ENCODE results near the gene GPC6. TPM values are rescaled to one million over a fixed set of nuclear protein-coding genes. Genes with fewer than 3 reads are reported as not detected.

GPC6 gene
- polyA plus RNA-seq, 4 donors = 0.22 to 45.0 (median 1.4) TPM

DNA sequence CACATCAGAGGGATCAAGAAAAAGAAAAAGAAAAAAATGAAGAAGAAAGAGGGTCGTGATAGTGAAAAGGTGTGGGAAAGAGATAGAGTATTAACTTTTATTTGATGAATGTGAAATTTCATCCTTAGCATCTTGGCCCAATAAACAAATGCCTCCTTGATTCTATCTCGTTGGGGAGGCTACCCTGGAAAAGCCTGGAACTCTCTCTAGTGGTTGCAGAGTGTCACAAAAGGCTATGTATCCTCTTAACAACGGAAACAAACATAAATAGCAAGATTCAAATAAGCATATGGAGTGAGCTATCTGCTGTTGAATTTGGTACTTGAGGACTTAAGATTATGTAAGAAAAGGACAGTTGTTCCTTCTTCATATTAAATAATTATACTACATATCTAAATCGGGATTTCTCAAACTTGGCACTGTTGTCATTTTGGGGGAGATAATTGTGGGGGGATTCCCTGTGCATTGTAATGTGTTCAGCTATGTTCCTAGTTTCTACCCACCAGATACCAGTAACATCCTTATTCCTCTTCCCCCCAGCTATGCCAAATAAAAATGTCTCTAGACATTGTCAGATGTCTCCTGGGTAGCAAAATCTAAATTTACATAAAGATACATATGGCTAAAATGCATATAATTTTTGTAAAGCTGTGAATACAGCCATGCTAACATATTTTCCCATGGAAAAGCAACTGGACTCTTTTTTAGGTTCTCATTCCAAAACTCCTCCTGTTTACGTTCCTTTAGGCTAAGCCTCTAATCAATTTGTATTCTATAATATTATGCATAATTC lies 695.7 kb downstream of the GPC6 start:
- DNase-seq (no peak), FAIRE-seq (no peak)
- Histone ChIP-seq H3K9me3 (ENCODE audit: control insufficient read depth in 2 of 2, insufficient read depth in 1 of 2, low read depth in 1 of 2, low read length in 1 of 2) (peaks cover 0 to 10% of the 10 kb centered on the region in 2 donors), H3K27me3 (ENCODE audit: control insufficient read depth in 3 of 3, insufficient read depth in 3 of 3, low read length in 3 of 3) (no peaks in the 10 kb centered on the region), H3K4me3 (ENCODE audit: low read depth in 1 of 3, low read length in 3 of 3) (no peak overlapping the region), H3K4me1 (ENCODE audit: control insufficient read depth in 3 of 3, insufficient read depth in 2 of 3, low read depth in 1 of 3, low read length in 2 of 3) (no peaks in the 10 kb centered on the region), H3K27ac (ENCODE audit: low read depth in 1 of 3, low read length in 2 of 3) (no peak overlapping the region), H3K36me3 (ENCODE audit: control insufficient read depth in 3 of 3, insufficient read depth in 2 of 3, low read depth in 1 of 3, low read length in 3 of 3) (no peaks in the 10 kb centered on the region)
- 65 to 68% (median 66%) methylated on average over 5 of the region's 5 CpGs for WGBS, 3 donors

DNA sequence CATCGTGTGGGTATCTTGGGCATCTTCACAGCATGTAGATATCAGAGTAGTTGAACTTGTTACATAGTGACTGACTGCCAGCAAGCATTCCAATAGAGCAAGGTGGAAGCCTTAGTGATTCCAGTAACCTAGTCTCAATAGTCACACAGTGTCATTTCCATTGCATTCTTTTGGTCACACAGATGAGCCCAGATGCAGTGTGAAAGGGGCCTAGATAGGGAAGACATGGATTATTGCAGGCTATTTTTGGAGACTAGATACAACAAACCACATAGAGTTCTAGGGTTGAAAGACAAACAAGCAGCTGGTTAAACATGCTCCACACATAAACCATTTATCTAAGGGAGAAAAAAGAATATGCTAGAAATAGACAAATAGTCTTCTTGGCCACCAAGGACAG lies 699.4 kb downstream of the GPC6 start:
- 52 to 88% (median 75%) methylated on average over 1 of the region's 1 CpG for WGBS, 3 donors
- peaks cover 0 to 8% of the 10 kb centered on the region in 2 donors for H3K9me3 ChIP-seq (ENCODE audit: control insufficient read depth in 2 of 2, insufficient read depth in 1 of 2, low read depth in 1 of 2, low read length in 1 of 2)
- no peak overlapping the region for H3K27ac ChIP-seq (ENCODE audit: low read depth in 1 of 3, low read length in 2 of 3)
- H3K4me3 ChIP-seq (ENCODE audit: low read depth in 1 of 3, low read length in 3 of 3) = no peak overlapping the region
- DNase-seq (no peak), FAIRE-seq (no peak)
- H3K36me3 ChIP-seq (ENCODE audit: control insufficient read depth in 3 of 3, insufficient read depth in 2 of 3, low read depth in 1 of 3, low read length in 3 of 3) = no peaks in the 10 kb centered on the region
- H3K4me1 ChIP-seq (ENCODE audit: control insufficient read depth in 3 of 3, insufficient read depth in 2 of 3, low read depth in 1 of 3, low read length in 2 of 3) = no peaks in the 10 kb centered on the region
- H3K27me3 ChIP-seq (ENCODE audit: control insufficient read depth in 3 of 3, insufficient read depth in 3 of 3, low read length in 3 of 3) = no peaks in the 10 kb centered on the region

DNA sequence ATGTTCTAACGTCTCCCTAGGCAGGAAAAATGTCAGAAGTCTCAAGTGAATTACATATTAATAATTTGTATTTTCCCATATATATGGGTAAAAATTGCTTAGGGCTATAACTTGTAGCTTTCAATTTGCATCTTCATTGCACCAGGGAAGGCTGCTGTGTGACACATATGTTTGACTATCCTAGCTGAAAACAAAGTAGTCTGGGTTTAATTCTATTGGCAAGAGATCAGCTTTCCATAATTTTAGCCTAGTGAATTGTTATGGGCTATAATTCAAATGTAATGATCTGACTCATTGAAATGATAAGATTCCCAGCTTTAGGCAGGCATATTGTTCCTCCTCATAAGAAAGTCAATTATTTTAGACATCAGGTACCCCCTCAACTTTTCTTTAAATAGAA lies 699.8 kb downstream of the GPC6 start:
- no peaks in the 10 kb centered on the region for H3K27me3 ChIP-seq (ENCODE audit: control insufficient read depth in 3 of 3, insufficient read depth in 3 of 3, low read length in 3 of 3)
- H3K9me3 ChIP-seq (ENCODE audit: control insufficient read depth in 2 of 2, insufficient read depth in 1 of 2, low read depth in 1 of 2, low read length in 1 of 2) = peaks cover 0 to 3% of the 10 kb centered on the region in 2 donors
- H3K4me3 ChIP-seq (ENCODE audit: low read depth in 1 of 3, low read length in 3 of 3) = no peak overlapping the region
- FAIRE-seq (no peak), DNase-seq (no peak)
- H3K4me1 ChIP-seq (ENCODE audit: control insufficient read depth in 3 of 3, insufficient read depth in 2 of 3, low read depth in 1 of 3, low read length in 2 of 3) = no peaks in the 10 kb centered on the region
- WGBS, 3 donors = 56 to 74% (median 57%) methylated on average over 1 of the region's 1 CpG
- H3K36me3 ChIP-seq (ENCODE audit: control insufficient read depth in 3 of 3, insufficient read depth in 2 of 3, low read depth in 1 of 3, low read length in 3 of 3) = no peaks in the 10 kb centered on the region
- no peak overlapping the region for H3K27ac ChIP-seq (ENCODE audit: low read depth in 1 of 3, low read length in 2 of 3)

DNA sequence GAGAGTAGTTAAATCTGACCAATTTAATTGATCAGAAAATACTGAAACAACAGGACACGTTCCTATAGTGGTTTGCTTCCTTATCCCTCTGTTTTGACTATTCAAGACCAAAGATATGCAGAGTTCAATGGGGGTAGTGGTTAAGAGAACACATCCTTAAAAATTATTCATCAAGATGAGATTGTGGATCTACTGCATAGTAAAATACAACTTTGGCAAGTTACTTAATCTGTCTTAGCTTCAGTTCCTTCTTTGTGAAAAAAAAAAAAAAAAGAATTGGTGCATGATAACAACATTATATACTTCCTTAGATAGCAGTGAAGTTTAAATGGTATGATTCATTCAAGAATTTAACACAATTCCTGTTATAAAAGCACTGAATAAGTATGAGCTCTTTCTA lies 700.8 kb downstream of the GPC6 start:
- no peaks in the 10 kb centered on the region for H3K36me3 ChIP-seq (ENCODE audit: control insufficient read depth in 3 of 3, insufficient read depth in 2 of 3, low read depth in 1 of 3, low read length in 3 of 3)

DNA sequence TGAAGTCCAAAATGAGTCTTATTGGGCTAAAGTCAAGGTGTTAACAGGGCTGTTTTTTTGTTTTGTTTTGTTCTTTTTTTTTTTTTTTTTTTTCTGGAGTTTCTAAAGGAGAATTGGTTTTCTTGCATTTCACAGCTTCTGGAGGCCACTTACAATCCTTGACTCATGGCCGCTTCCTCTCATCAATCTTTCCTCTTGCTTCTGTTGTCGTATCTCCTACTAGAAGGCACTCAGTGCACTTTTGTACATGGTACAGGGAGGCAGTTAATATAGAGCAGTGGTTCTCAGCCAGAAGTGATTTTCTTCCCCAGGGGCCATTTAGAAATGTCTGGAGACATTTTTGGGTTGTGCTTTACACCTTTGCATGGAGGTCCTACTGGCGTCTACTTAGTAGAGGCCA lies 706.3 kb downstream of the GPC6 start:
- no peak for DNase-seq
- H3K4me3 ChIP-seq (ENCODE audit: low read depth in 1 of 3, low read length in 3 of 3) = no peak overlapping the region
- H3K36me3 ChIP-seq (ENCODE audit: control insufficient read depth in 3 of 3, insufficient read depth in 2 of 3, low read depth in 1 of 3, low read length in 3 of 3) = no peaks in the 10 kb centered on the region
- H3K9me3 ChIP-seq (ENCODE audit: control insufficient read depth in 2 of 2, insufficient read depth in 1 of 2, low read depth in 1 of 2, low read length in 1 of 2) = no peaks in the 10 kb centered on the region
- no peaks in the 10 kb centered on the region for H3K4me1 ChIP-seq (ENCODE audit: control insufficient read depth in 3 of 3, insufficient read depth in 2 of 3, low read depth in 1 of 3, low read length in 2 of 3)
- no peak overlapping the region for H3K27ac ChIP-seq (ENCODE audit: low read depth in 1 of 3, low read length in 2 of 3)
- H3K27me3 ChIP-seq (ENCODE audit: control insufficient read depth in 3 of 3, insufficient read depth in 3 of 3, low read length in 3 of 3) = no peaks in the 10 kb centered on the region
- 84 to 95% (median 93%) methylated on average over 3 of the region's 3 CpGs for WGBS, 3 donors
- no peak for FAIRE-seq

More for the DNA sequence above, 700.8 kb downstream of the GPC6 start:
- H3K4me3 ChIP-seq (ENCODE audit: low read depth in 1 of 3, low read length in 3 of 3) = no peak overlapping the region
- no peak for DNase-seq
- H3K9me3 ChIP-seq (ENCODE audit: control insufficient read depth in 2 of 2, insufficient read depth in 1 of 2, low read depth in 1 of 2, low read length in 1 of 2) = no peaks in the 10 kb centered on the region
- H3K4me1 ChIP-seq (ENCODE audit: control insufficient read depth in 3 of 3, insufficient read depth in 2 of 3, low read depth in 1 of 3, low read length in 2 of 3) = no peaks in the 10 kb centered on the region
- FAIRE-seq = no peak
- 34 to 54% (median 53%) methylated on average over 1 of the region's 1 CpG for WGBS, 3 donors
- H3K27ac ChIP-seq (ENCODE audit: low read depth in 1 of 3, low read length in 2 of 3) = no peak overlapping the region
- no peaks in the 10 kb centered on the region for H3K27me3 ChIP-seq (ENCODE audit: control insufficient read depth in 3 of 3, insufficient read depth in 3 of 3, low read length in 3 of 3)

DNA sequence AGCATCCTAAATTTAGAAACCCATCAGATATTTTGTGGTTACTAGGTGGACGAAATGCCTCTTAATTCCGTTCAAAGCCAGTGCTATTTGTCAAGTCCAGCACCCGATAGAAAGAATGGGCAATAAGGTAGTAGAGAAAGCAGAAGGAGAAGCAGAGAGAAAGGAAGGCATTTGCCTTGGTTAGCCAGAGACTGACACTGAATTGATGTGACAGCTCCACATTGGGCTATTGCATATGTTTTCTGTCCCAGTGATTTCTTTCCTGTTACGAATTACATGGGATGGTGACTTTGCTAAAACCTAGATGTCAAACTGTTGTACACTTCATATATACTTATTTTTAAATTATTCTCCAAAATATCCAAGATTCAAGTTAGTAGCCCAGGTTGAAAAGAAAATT lies 710.3 kb downstream of the GPC6 start:
- no peaks in the 10 kb centered on the region for H3K4me1 ChIP-seq (ENCODE audit: control insufficient read depth in 3 of 3, insufficient read depth in 2 of 3, low read depth in 1 of 3, low read length in 2 of 3)
- DNase-seq (no peak), FAIRE-seq (no peak)
- no peak overlapping the region for H3K27ac ChIP-seq (ENCODE audit: low read depth in 1 of 3, low read length in 2 of 3)
- no peaks in the 10 kb centered on the region for H3K27me3 ChIP-seq (ENCODE audit: control insufficient read depth in 3 of 3, insufficient read depth in 3 of 3, low read length in 3 of 3)
- 73 to 83% (median 80%) methylated on average over 4 of the region's 4 CpGs for WGBS, 3 donors
- H3K9me3 ChIP-seq (ENCODE audit: control insufficient read depth in 2 of 2, insufficient read depth in 1 of 2, low read depth in 1 of 2, low read length in 1 of 2) = no peaks in the 10 kb centered on the region
- H3K4me3 ChIP-seq (ENCODE audit: low read depth in 1 of 3, low read length in 3 of 3) = no peak overlapping the region
- H3K36me3 ChIP-seq (ENCODE audit: control insufficient read depth in 3 of 3, insufficient read depth in 2 of 3, low read depth in 1 of 3, low read length in 3 of 3) = no peaks in the 10 kb centered on the region

DNA sequence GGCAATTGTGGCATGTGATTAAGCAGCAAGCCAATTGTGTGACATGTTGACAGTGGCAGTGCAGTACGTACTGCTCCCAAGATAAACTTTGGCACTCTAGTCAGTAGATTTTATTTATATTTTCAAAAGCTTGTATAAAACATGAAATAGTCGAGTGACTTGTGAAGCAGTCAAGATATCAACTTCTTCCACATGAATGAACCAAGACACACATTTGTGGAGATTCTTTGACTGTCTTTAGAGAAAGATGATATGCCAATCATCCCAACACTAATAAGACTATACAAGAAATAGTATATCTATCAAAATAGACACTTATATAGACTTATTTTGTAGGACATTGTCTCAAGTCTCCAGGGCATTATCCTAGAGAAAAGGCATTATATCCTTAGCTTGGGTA lies 714.8 kb downstream of the GPC6 start:
- FAIRE-seq (no peak), DNase-seq (no peak)
- no peaks in the 10 kb centered on the region for H3K36me3 ChIP-seq (ENCODE audit: control insufficient read depth in 3 of 3, insufficient read depth in 2 of 3, low read depth in 1 of 3, low read length in 3 of 3)
- H3K27ac ChIP-seq (ENCODE audit: low read depth in 1 of 3, low read length in 2 of 3) = no peak overlapping the region
- no peaks in the 10 kb centered on the region for H3K4me1 ChIP-seq (ENCODE audit: control insufficient read depth in 3 of 3, insufficient read depth in 2 of 3, low read depth in 1 of 3, low read length in 2 of 3)
- no peaks in the 10 kb centered on the region for H3K27me3 ChIP-seq (ENCODE audit: control insufficient read depth in 3 of 3, insufficient read depth in 3 of 3, low read length in 3 of 3)
- 55 to 58% (median 56%) methylated on average over 2 of the region's 2 CpGs for WGBS, 3 donors
- H3K9me3 ChIP-seq (ENCODE audit: control insufficient read depth in 2 of 2, insufficient read depth in 1 of 2, low read depth in 1 of 2, low read length in 1 of 2) = no peaks in the 10 kb centered on the region
- no peak overlapping the region for H3K4me3 ChIP-seq (ENCODE audit: low read depth in 1 of 3, low read length in 3 of 3)

DNA sequence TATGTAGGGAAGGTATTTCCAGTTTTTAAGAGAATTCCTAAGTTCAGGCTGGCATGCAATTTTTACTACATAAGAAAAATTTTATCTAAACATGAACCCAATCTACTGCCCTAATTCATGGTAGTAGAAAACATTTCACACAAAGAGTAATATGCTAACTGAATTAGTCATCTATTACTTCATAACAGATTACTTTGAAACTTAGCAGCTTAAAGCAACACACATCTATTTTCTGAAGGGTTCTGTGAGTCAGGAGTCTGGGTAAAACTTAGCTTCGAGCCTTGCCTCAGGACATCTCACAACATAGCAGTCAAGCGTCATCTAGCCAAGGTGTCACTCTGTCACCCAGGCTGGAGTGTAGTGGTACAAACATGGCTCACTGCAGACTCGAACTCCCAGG lies 715.4 kb downstream of the GPC6 start:
- Histone ChIP-seq H3K36me3 (ENCODE audit: control insufficient read depth in 3 of 3, insufficient read depth in 2 of 3, low read depth in 1 of 3, low read length in 3 of 3) (no peaks in the 10 kb centered on the region), H3K27ac (ENCODE audit: low read depth in 1 of 3, low read length in 2 of 3) (no peak overlapping the region), H3K4me3 (ENCODE audit: low read depth in 1 of 3, low read length in 3 of 3) (no peak overlapping the region), H3K27me3 (ENCODE audit: control insufficient read depth in 3 of 3, insufficient read depth in 3 of 3, low read length in 3 of 3) (no peaks in the 10 kb centered on the region), H3K4me1 (ENCODE audit: control insufficient read depth in 3 of 3, insufficient read depth in 2 of 3, low read depth in 1 of 3, low read length in 2 of 3) (no peaks in the 10 kb centered on the region), H3K9me3 (ENCODE audit: control insufficient read depth in 2 of 2, insufficient read depth in 1 of 2, low read depth in 1 of 2, low read length in 1 of 2) (no peaks in the 10 kb centered on the region)
- 70 to 83% (median 81%) methylated on average over 3 of the region's 3 CpGs for WGBS, 3 donors
- DNase-seq = no peak
- no peak for FAIRE-seq

DNA sequence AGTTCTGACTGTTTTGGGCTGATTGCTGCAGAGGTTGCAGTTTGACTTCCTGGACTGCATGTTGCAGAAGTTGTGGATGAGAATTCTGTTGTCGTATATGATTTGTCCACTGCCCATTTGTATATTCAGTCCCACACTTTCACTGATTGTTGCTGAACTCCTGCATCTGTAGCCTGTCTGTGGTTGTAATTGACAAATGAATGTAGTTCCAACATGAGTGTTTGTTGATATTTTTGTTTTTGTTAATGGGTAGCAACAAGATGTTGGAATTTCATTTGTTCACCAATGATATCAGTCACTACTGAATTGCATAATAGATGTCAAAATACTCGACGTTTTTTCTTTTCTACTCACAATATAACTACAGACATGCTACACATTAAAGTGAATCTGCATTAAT lies 719.0 kb downstream of the GPC6 start:
- no peaks in the 10 kb centered on the region for H3K4me1 ChIP-seq (ENCODE audit: control insufficient read depth in 3 of 3, insufficient read depth in 2 of 3, low read depth in 1 of 3, low read length in 2 of 3)
- H3K27ac ChIP-seq (ENCODE audit: low read depth in 1 of 3, low read length in 2 of 3) = no peak overlapping the region
- no peak overlapping the region for H3K4me3 ChIP-seq (ENCODE audit: low read depth in 1 of 3, low read length in 3 of 3)
- no peaks in the 10 kb centered on the region for H3K9me3 ChIP-seq (ENCODE audit: control insufficient read depth in 2 of 2, insufficient read depth in 1 of 2, low read depth in 1 of 2, low read length in 1 of 2)
- WGBS, 3 donors = 69 to 80% (median 69%) methylated on average over 3 of the region's 3 CpGs
- DNase-seq (no peak), FAIRE-seq (no peak)
- no peaks in the 10 kb centered on the region for H3K36me3 ChIP-seq (ENCODE audit: control insufficient read depth in 3 of 3, insufficient read depth in 2 of 3, low read depth in 1 of 3, low read length in 3 of 3)
- H3K27me3 ChIP-seq (ENCODE audit: control insufficient read depth in 3 of 3, insufficient read depth in 3 of 3, low read length in 3 of 3) = no peaks in the 10 kb centered on the region

Data from small intestine (tissue), 7 donors.